Measurements from ENCODE around the gene C11orf16. TPM values are rescaled to one million over a fixed set of nuclear protein-coding genes. Genes with fewer than 3 reads are reported as not detected.
A peak's percentile ranks its signal among the peaks of the same experiment; 100 is the strongest.

The C11orf16 gene
- total RNA-seq, 1 experiment from 2014 or later, result 0.42 TPM

- Mint-ChIP-seq H3K4me3 (peak within 1 kb of the TSS; percentile 94), H3K27ac (peak within 1 kb of the TSS; percentile 89), H3K36me3 (no peaks in the 10 kb centered on the region), H3K27me3 (ENCODE audit: low read depth) (no peaks in the 10 kb centered on the region), H3K9me3 (no peaks in the 10 kb centered on the region), H3K4me1 (peaks cover 19% of the 10 kb centered on the region)
- ChIA-PET POLR2A (interaction anchor here (0.5 to 1.9 kb wide), 9 partner anchors 11 to 276 kb away, joined by 3 to 5 read pairs (median 3); partner anchors contain the start of gene AKIP1), CTCF (interaction anchor here (0.6 to 2.5 kb wide), 11 partner anchors 16 to 542 kb away, joined by 3 to 19 read pairs (median 5); partner anchors contain the start of gene AKIP1)
- DNase-seq (ENCODE audit: low spot score) (peak; percentile 86), ATAC-seq (peak; percentile 80)
- TF ChIP-seq ZMAT4 (CRISPR knock-in tag; IDR thresholded peaks at IDR 0.05) (no peak), HMGXB4 (CRISPR knock-in tag; IDR thresholded peaks at IDR 0.05) (peak; percentile 91), RELA (CRISPR knock-in tag; IDR thresholded peaks at IDR 0.05; ENCODE audit: borderline replicate concordance) (no peak), ERG (CRISPR knock-in tag; IDR thresholded peaks at IDR 0.05) (no peak), CTCF (IDR thresholded peaks at IDR 0.05) (no peak), ZNF232 (CRISPR knock-in tag; IDR thresholded peaks at IDR 0.05) (no peak), MAX (CRISPR knock-in tag; IDR thresholded peaks at IDR 0.05) (peak; percentile 87), GTF2I (CRISPR knock-in tag; conservative IDR thresholded peaks at IDR 0.05) (peak; percentile 94), SP1 (CRISPR knock-in tag; conservative IDR thresholded peaks at IDR 0.05) (peak; percentile 78), GABPB1 (CRISPR knock-in tag; IDR thresholded peaks at IDR 0.05) (peak; percentile 12; the same call in 1 of the 2 replicates), SMAD3 (CRISPR knock-in tag; IDR thresholded peaks at IDR 0.05; ENCODE audit: borderline replicate concordance) (0 out of 2 replicates have a peak, but pooled peaks have one; percentile 22), ZNF512 (CRISPR knock-in tag; IDR thresholded peaks at IDR 0.05; ENCODE audit: borderline replicate concordance) (no peak), ELF4 (CRISPR knock-in tag; IDR thresholded peaks at IDR 0.05; ENCODE audit: low read depth) (0 out of 2 replicates have a peak, but pooled peaks have one; percentile 80), ESRRA (CRISPR knock-in tag; IDR thresholded peaks at IDR 0.05; ENCODE audit: borderline replicate concordance) (0 out of 2 replicates have a peak, but pooled peaks have one; percentile 72), ARID4B (CRISPR knock-in tag; IDR thresholded peaks at IDR 0.05; ENCODE audit: borderline replicate concordance) (peak; percentile 69), PRDM15 (CRISPR knock-in tag; IDR thresholded peaks at IDR 0.05) (no peak), HMGA2 (CRISPR knock-in tag; IDR thresholded peaks at IDR 0.05) (no peak), CREB1 (CRISPR knock-in tag; IDR thresholded peaks at IDR 0.05) (0 out of 2 replicates have a peak, but pooled peaks have one; percentile 65)
Observed at GRCh38 chr11:8964324-8965320, 31.9 kb upstream of the C11orf16 start, which contains the start of gene TMEM9B. Gene TMEM9B, minus strand, starts transcription at chr11:8964442. Its CDS starts 129 bp downstream, at chr11:8964313.

Data from WTC11 (cell line).